Stimulated activated effector memory CD8-positive, alpha-beta T cell treated with anti-CD3 and anti-CD28 coated beads, Interleukin-12 subunit alpha, Interleukin-12 subunit beta, amount 100 ng/mL, for 72 hours (primary cell): ENCODE results near the gene TBX5.

Experiments
- ATAC-seq: fragments of 150-1000 bp; cut with Tn5 transposase; 2 replicates; pipeline ENCODE4 v1.10.0; 2021
- DNase-seq, 2 donors: peaks; one replicate each; pipeline ENCODE4 v3.0.0; 2021 to 2022; ENCODE audit warnings: low spot score in 2 of 2
- H3K27ac Mint-ChIP-seq: one replicate; pipeline ENCODE4 v1.8.0; 2022; ENCODE audit warnings: mild to moderate bottlenecking, mixed read lengths
- H3K36me3 Mint-ChIP-seq: one replicate; pipeline ENCODE4 v1.8.0; 2022; ENCODE audit warnings: mild to moderate bottlenecking, mixed read lengths
- H3K4me1 Mint-ChIP-seq: one replicate; pipeline ENCODE4 v1.8.0; 2022; ENCODE audit warnings: mixed read lengths
- H3K4me3 Mint-ChIP-seq: one replicate; pipeline ENCODE4 v1.8.0; 2022; ENCODE audit warnings: mild to moderate bottlenecking, mixed read lengths
- H3K9me3 Mint-ChIP-seq: one replicate; pipeline ENCODE4 v1.8.0; 2022; ENCODE audit warnings: mixed read lengths

Gene TBX5

GRCh38 chr12:114403011-114403689, 2.8 kb downstream of the TBX5 start:
- Mint-ChIP-seq H3K36me3 (no peaks in the 10 kb centered on the region), H3K4me3 (no peak overlapping the region), H3K9me3 (peaks cover 2% of the 10 kb centered on the region), H3K27ac (no peak overlapping the region), H3K4me1 (peaks cover 5% of the 10 kb centered on the region)
- no peak for DNase-seq
- no peak for ATAC-seq

- Mint-ChIP-seq H3K27ac (no peak overlapping the region), H3K9me3 (peaks cover 5% of the 10 kb centered on the region), H3K36me3 (no peaks in the 10 kb centered on the region), H3K4me3 (no peak overlapping the region), H3K4me1 (peaks cover 5% of the 10 kb centered on the region)
- no peak for DNase-seq
- ATAC-seq = no peak
These were observed 3.7 kb downstream of the TBX5 start for GRCh38 chr12:114402084-114402717.

GRCh38 chr12:114401328-114402083, 4.4 kb downstream of the TBX5 start:
- Mint-ChIP-seq H3K36me3 (no peaks in the 10 kb centered on the region), H3K4me3 (no peak overlapping the region), H3K27ac (no peak overlapping the region), H3K9me3 (peaks cover 5% of the 10 kb centered on the region), H3K4me1 (peaks cover 5% of the 10 kb centered on the region)
- DNase-seq (no peak), ATAC-seq (no peak)

GRCh38 chr12:114400925-114401324, 5.0 kb downstream of the TBX5 start:
- no peak for DNase-seq
- peaks cover 5% of the 10 kb centered on the region for H3K9me3 Mint-ChIP-seq
- peaks cover 4% of the 10 kb centered on the region for H3K4me1 Mint-ChIP-seq
- no peak overlapping the region for H3K27ac Mint-ChIP-seq
- no peak for ATAC-seq
- H3K36me3 Mint-ChIP-seq = no peaks in the 10 kb centered on the region
- H3K4me3 Mint-ChIP-seq = no peak overlapping the region

- ATAC-seq (no peak), DNase-seq (no peak)
- Mint-ChIP-seq H3K4me1 (no peaks in the 10 kb centered on the region), H3K4me3 (no peak overlapping the region), H3K27ac (no peak overlapping the region), H3K36me3 (no peaks in the 10 kb centered on the region), H3K9me3 (peaks cover 5% of the 10 kb centered on the region)
These were observed 5.6 kb downstream of the TBX5 start for GRCh38 chr12:114400361-114400811.

- no peak for ATAC-seq
These were observed 6.2 kb downstream of the TBX5 start for GRCh38 chr12:114399664-114400211.

GRCh38 chr12:114397978-114398881, 7.7 kb downstream of the TBX5 start:
- Mint-ChIP-seq H3K27ac (no peak overlapping the region), H3K4me1 (no peaks in the 10 kb centered on the region), H3K36me3 (no peaks in the 10 kb centered on the region), H3K4me3 (no peak overlapping the region), H3K9me3 (peaks cover 5% of the 10 kb centered on the region)
- no peak for DNase-seq
- no peak for ATAC-seq

More at GRCh38 chr12:114399664-114400211, 6.2 kb downstream of the TBX5 start:
- DNase-seq = no peak
- H3K36me3 Mint-ChIP-seq = no peaks in the 10 kb centered on the region
- H3K4me3 Mint-ChIP-seq = no peak overlapping the region
- H3K4me1 Mint-ChIP-seq = no peaks in the 10 kb centered on the region
- H3K9me3 Mint-ChIP-seq = peaks cover 5% of the 10 kb centered on the region
- H3K27ac Mint-ChIP-seq = no peak overlapping the region

- Mint-ChIP-seq H3K4me1 (no peaks in the 10 kb centered on the region), H3K36me3 (no peaks in the 10 kb centered on the region), H3K27ac (no peak overlapping the region), H3K9me3 (peaks cover 5% of the 10 kb centered on the region), H3K4me3 (no peak overlapping the region)
- ATAC-seq = no peak
- DNase-seq = no peak
These were observed 8.8 kb downstream of the TBX5 start for GRCh38 chr12:114396869-114397719.

- DNase-seq = no peak
- no peak overlapping the region for H3K4me3 Mint-ChIP-seq
- ATAC-seq = no peak
- no peak overlapping the region for H3K27ac Mint-ChIP-seq
- peaks cover 5% of the 10 kb centered on the region for H3K9me3 Mint-ChIP-seq
- H3K36me3 Mint-ChIP-seq = no peaks in the 10 kb centered on the region
- H3K4me1 Mint-ChIP-seq = no peaks in the 10 kb centered on the region
These were observed 9.6 kb downstream of the TBX5 start for GRCh38 chr12:114396153-114396868.

- no peaks in the 10 kb centered on the region for H3K4me1 Mint-ChIP-seq
- no peak for DNase-seq
- no peak overlapping the region for H3K4me3 Mint-ChIP-seq
- no peaks in the 10 kb centered on the region for H3K36me3 Mint-ChIP-seq
- H3K9me3 Mint-ChIP-seq = peaks cover 5% of the 10 kb centered on the region
- ATAC-seq = no peak
- H3K27ac Mint-ChIP-seq = no peak overlapping the region
These were observed 10.2 kb downstream of the TBX5 start for GRCh38 chr12:114395755-114396152.

- no peaks in the 10 kb centered on the region for H3K4me1 Mint-ChIP-seq
- ATAC-seq (no peak), DNase-seq (no peak)
- no peak overlapping the region for H3K27ac Mint-ChIP-seq
- H3K9me3 Mint-ChIP-seq = peaks cover 5% of the 10 kb centered on the region
- no peak overlapping the region for H3K4me3 Mint-ChIP-seq
- H3K36me3 Mint-ChIP-seq = no peaks in the 10 kb centered on the region
These were observed 10.7 kb downstream of the TBX5 start for GRCh38 chr12:114395233-114395632.

- Mint-ChIP-seq H3K36me3 (no peaks in the 10 kb centered on the region), H3K4me1 (no peaks in the 10 kb centered on the region), H3K27ac (no peak overlapping the region), H3K4me3 (no peak overlapping the region), H3K9me3 (peaks cover 5% of the 10 kb centered on the region)
- no peak for ATAC-seq
- no peak for DNase-seq
These were observed 12.4 kb downstream of the TBX5 start for GRCh38 chr12:114393569-114393968.

- Mint-ChIP-seq H3K27ac (no peak overlapping the region), H3K4me1 (no peaks in the 10 kb centered on the region), H3K9me3 (no peaks in the 10 kb centered on the region), H3K4me3 (no peak overlapping the region), H3K36me3 (no peaks in the 10 kb centered on the region)
- ATAC-seq (no peak), DNase-seq (no peak)
These were observed 13.0 kb downstream of the TBX5 start for GRCh38 chr12:114392909-114393308.
